ENCODE measurements around the gene NEK6.

The NEK6 gene

GRCh38 chr9:124286292-124286931 lies 28.7 kb downstream of the NEK6 start:
- TF ChIP-seq CTCF (conservative IDR thresholded peaks at IDR 0.05; ENCODE audit: low read depth, low read length) = no peak
- H3K4me3 ChIP-seq (ENCODE audit: low read length) = no peak overlapping the region
- peak; percentile 81 for DNase-seq (ENCODE audit: low read depth)

GRCh38 chr9:124290053-124290591 lies 32.4 kb downstream of the NEK6 start:
- no peak for DNase-seq (ENCODE audit: low read depth)
- TF ChIP-seq CTCF (conservative IDR thresholded peaks at IDR 0.05; ENCODE audit: low read depth, low read length) = no peak
- no peak overlapping the region for H3K4me3 ChIP-seq (ENCODE audit: low read length)

GRCh38 chr9:124290743-124291554 lies 33.2 kb downstream of the NEK6 start:
- no peak for DNase-seq (ENCODE audit: low read depth)
- TF ChIP-seq CTCF (conservative IDR thresholded peaks at IDR 0.05; ENCODE audit: low read depth, low read length) = no peak
- no peak overlapping the region for H3K4me3 ChIP-seq (ENCODE audit: low read length)

- H3K4me3 ChIP-seq (ENCODE audit: low read length) = no peak overlapping the region
- no peak for DNase-seq (ENCODE audit: low read depth)
- peak; percentile 30 for TF ChIP-seq CTCF (conservative IDR thresholded peaks at IDR 0.05; ENCODE audit: low read depth, low read length)
Observed at GRCh38 chr9:124291801-124292396, 34.1 kb downstream of the NEK6 start.

GRCh38 chr9:124292696-124293593 lies 35.2 kb downstream of the NEK6 start:
- H3K4me3 ChIP-seq (ENCODE audit: low read length) = no peak overlapping the region
- no peak for TF ChIP-seq CTCF (conservative IDR thresholded peaks at IDR 0.05; ENCODE audit: low read depth, low read length)
- DNase-seq (ENCODE audit: low read depth) = no peak

GRCh38 chr9:124293718-124294506 lies 36.2 kb downstream of the NEK6 start:
- peak; percentile 22 for TF ChIP-seq CTCF (conservative IDR thresholded peaks at IDR 0.05; ENCODE audit: low read depth, low read length)
- no peak overlapping the region for H3K4me3 ChIP-seq (ENCODE audit: low read length)
- no peak for DNase-seq (ENCODE audit: low read depth)

All from retinal pigment epithelial cell (primary cell).